K562 (cell line): ENCODE data around the gene INTS4. TPM values are rescaled to one million over a fixed set of nuclear protein-coding genes. Genes with fewer than 3 reads are reported as not detected.

Experiments
- ADNP ChIP-seq: fragments of 200-800 bp; sonication (Bioruptor generic); IDR thresholded peaks from 2 replicates; pipeline ENCODE4 v1.6.1; 2016; ENCODE audit warnings: missing genetic modification characterization, missing compliant biosample characterization
- CREBBP ChIP-seq: IDR thresholded peaks from one replicate; pipeline ENCODE4 v1.6.1; 2012; ENCODE audit warnings: low read depth, mild to moderate bottlenecking, control low read depth, inconsistent platforms, low read length
- CXXC5 ChIP-seq: fragments of 250-450 bp; sonication (Bioruptor Pico); IDR thresholded peaks from 2 replicates; pipeline ENCODE4 v1.8.0; 2022; ENCODE audit warnings: inconsistent platforms, mild to moderate bottlenecking, moderate library complexity
- DIDO1 ChIP-seq: fragments of 450-650 bp; IDR thresholded peaks from 2 replicates; pipeline ENCODE4 v1.6.1; 2016; ENCODE audit warnings: low read depth, missing biosample characterization, missing genetic modification characterization
- FOSL1 ChIP-seq: fragments of 200-800 bp; sonication (Bioruptor generic); conservative IDR thresholded peaks from 2 replicates; pipeline ENCODE4 v1.6.1; 2016; ENCODE audit warnings: missing genetic modification characterization, missing compliant biosample characterization
- HIVEP1 ChIP-seq: fragments of 250-450 bp; sonication (Bioruptor Pico); IDR thresholded peaks from 2 replicates; pipeline ENCODE4 v1.4.0; 2020; ENCODE audit warnings: mild to moderate bottlenecking
- HMGN3 ChIP-seq: IDR thresholded peaks from 2 replicates; pipeline ENCODE4 v1.6.1; 2011; ENCODE audit warnings: borderline replicate concordance, low read depth, mild to moderate bottlenecking, mixed read lengths, low read length; ENCODE audit not compliant: insufficient read length; ENCODE audit errors: extremely low read depth
- JUND ChIP-seq, 2 experiments: IDR thresholded peaks; 2 replicates in 1 of 2; 3 replicates in 1 of 2; pipeline ENCODE4 v1.6.1; 2011; ENCODE audit warnings: borderline replicate concordance in 2 of 2, low read depth in 2 of 2, low read length in 2 of 2, improper control_type of control experiment in 1 of 2, missing biosample characterization in 1 of 2, missing genetic modification characterization in 1 of 2, missing genetic modification reagents in 1 of 2
- KDM2B ChIP-seq: fragments of 250-450 bp; sonication (Bioruptor Pico); IDR thresholded peaks from 2 replicates; pipeline ENCODE4 v1.8.0; 2021; ENCODE audit warnings: mild to moderate bottlenecking, moderate library complexity
- KDM5B ChIP-seq: fragments of 200-600 bp; sonication (generic); IDR thresholded peaks from 2 replicates; pipeline ENCODE4 v1.6.1; 2012; ENCODE audit warnings: low read depth, mild to moderate bottlenecking, moderate library complexity, low read length, control low read depth, inconsistent platforms; ENCODE audit not compliant: insufficient replicate concordance
- L3MBTL2 ChIP-seq: fragments of 450-650 bp; IDR thresholded peaks from 2 replicates; pipeline ENCODE4 v1.6.1; 2016; ENCODE audit warnings: mild to moderate bottlenecking, moderate library complexity
- POLR2H ChIP-seq: IDR thresholded peaks from 2 replicates; pipeline ENCODE4 v1.6.1; 2016; ENCODE audit warnings: missing genetic modification characterization, low read depth, mild to moderate bottlenecking, control low read depth, missing compliant biosample characterization, moderate library complexity
- SAP30 ChIP-seq: fragments of 200-600 bp; sonication (generic); IDR thresholded peaks from 2 replicates; pipeline ENCODE4 v1.6.1; 2012; ENCODE audit warnings: borderline replicate concordance, low read depth, mild to moderate bottlenecking, moderate library complexity, low read length, control low read depth, inconsistent platforms; ENCODE audit not compliant: insufficient read depth, poor library complexity, severe bottlenecking
- SIRT6 ChIP-seq: IDR thresholded peaks from one replicate; pipeline ENCODE4 v1.6.1; 2012; ENCODE audit warnings: low read depth, mild to moderate bottlenecking, control low read depth, inconsistent platforms, low read length, moderate library complexity
- SIX5 ChIP-seq, 2 experiments: IDR thresholded peaks; 2 replicates each; pipeline ENCODE4 v1.6.1; 2011; ENCODE audit warnings: low read length in 2 of 2, borderline replicate concordance in 1 of 2, low read depth in 1 of 2, mild to moderate bottlenecking in 1 of 2, moderate library complexity in 1 of 2; ENCODE audit not compliant: insufficient read depth in 1 of 2
- SMAD3 ChIP-seq: fragments of 450-650 bp; formaldehyde crosslinking; conservative IDR thresholded peaks from 2 replicates; pipeline ENCODE4 v1.4.0; 2020; ENCODE audit warnings: mild to moderate bottlenecking
- SRSF3 ChIP-seq: fragments of 200-400 bp; formaldehyde crosslinking; IDR thresholded peaks from 2 replicates; pipeline ENCODE4 v1.6.1; 2016; ENCODE audit warnings: mild to moderate bottlenecking, low read length, moderate library complexity; ENCODE audit not compliant: insufficient read depth
- TAF1 ChIP-seq: IDR thresholded peaks from 2 replicates; pipeline ENCODE4 v1.6.1; 2011; ENCODE audit warnings: mild to moderate bottlenecking, low read length, moderate library complexity; ENCODE audit not compliant: insufficient read depth, control insufficient read depth, severe bottlenecking; ENCODE audit errors: extremely low read depth
- TRIM24 ChIP-seq, 2 experiments: fragments of 450-650 bp; IDR thresholded peaks; 2 replicates each; pipeline ENCODE4 v1.6.1; 2016
- ZBTB7A ChIP-seq: IDR thresholded peaks from 2 replicates; pipeline ENCODE4 v1.6.1; 2011; ENCODE audit warnings: low read depth, mild to moderate bottlenecking, low read length, moderate library complexity, borderline replicate concordance; ENCODE audit not compliant: control insufficient read depth
- ZFP30 ChIP-seq: fragments of 250-450 bp; sonication (Bioruptor Pico); IDR thresholded peaks from 2 replicates; pipeline ENCODE4 v1.8.0; 2022; ENCODE audit warnings: moderate library complexity, mild to moderate bottlenecking, inconsistent platforms, borderline replicate concordance
- ZNF212 ChIP-seq: fragments of 450-650 bp; formaldehyde crosslinking; IDR thresholded peaks from 2 replicates; pipeline ENCODE4 v1.4.0; 2020; ENCODE audit warnings: mild to moderate bottlenecking
- ZNF23 ChIP-seq: fragments of 250-450 bp; sonication (Bioruptor Pico); IDR thresholded peaks from 2 replicates; pipeline ENCODE4 v1.4.0; 2020; ENCODE audit warnings: mild to moderate bottlenecking
- ZNF583 ChIP-seq: fragments of 250-450 bp; sonication (Bioruptor Pico); IDR thresholded peaks from 2 replicates; pipeline ENCODE4 v1.4.0; 2020
- ZNF79 ChIP-seq: fragments of 250-450 bp; sonication (Bioruptor Pico); IDR thresholded peaks from 2 replicates; pipeline ENCODE4 v1.4.0; 2020; ENCODE audit warnings: low read depth, mild to moderate bottlenecking, moderate library complexity
- polyA plus RNA-seq, 8 experiments: library from polyadenylated mRNA; depleted of rRNA in 4 of 8; stranded (reverse) in 5 of 8; unstranded in 3 of 8; fragments of >200 nt; fragmentation: Nextera tagmentation in 2 of 8; fragmentation: Illumina TruSeq in 1 of 8; extraction: Ambion mirVana in 2 of 8; extraction: Trizol in 1 of 8; gene quantifications; 2 replicates each; pipeline versions ENCODE4 v1.2.1 to v1.2.3, GENCODE V29; 2011 to 2014; ENCODE audit warnings: inconsistent platforms in 1 of 8, missing spikeins in 1 of 8
- total RNA-seq, 7 experiments: library from RNA; depleted of rRNA in 6 of 7; stranded (reverse); fragments of >200 nt in 6 of 7; fragmentation: Illumina TruSeq in 2 of 7; extraction: Trizol in 2 of 7; gene quantifications; 2 replicates each; pipeline versions ENCODE4 v1.2.1 to v1.2.3, GENCODE V29; 2011 to 2021; ENCODE audit warnings: low replicate concordance in 1 of 7
- TF ChIP-seq, protein P1 (sequence below): fragments of 250-450 bp; sonication (Bioruptor Pico); IDR thresholded peaks from 2 replicates; pipeline ENCODE4 v1.8.0; 2021; ENCODE audit warnings: mild to moderate bottlenecking, moderate library complexity

INTS4 gene
- total and polyA plus RNA-seq, 9 of the 15 experiments (the other 6 are each of a cell fraction or from before 2014, with no cell fraction given) = 28.4 to 53.4 (median 44.5) TPM

DNA sequence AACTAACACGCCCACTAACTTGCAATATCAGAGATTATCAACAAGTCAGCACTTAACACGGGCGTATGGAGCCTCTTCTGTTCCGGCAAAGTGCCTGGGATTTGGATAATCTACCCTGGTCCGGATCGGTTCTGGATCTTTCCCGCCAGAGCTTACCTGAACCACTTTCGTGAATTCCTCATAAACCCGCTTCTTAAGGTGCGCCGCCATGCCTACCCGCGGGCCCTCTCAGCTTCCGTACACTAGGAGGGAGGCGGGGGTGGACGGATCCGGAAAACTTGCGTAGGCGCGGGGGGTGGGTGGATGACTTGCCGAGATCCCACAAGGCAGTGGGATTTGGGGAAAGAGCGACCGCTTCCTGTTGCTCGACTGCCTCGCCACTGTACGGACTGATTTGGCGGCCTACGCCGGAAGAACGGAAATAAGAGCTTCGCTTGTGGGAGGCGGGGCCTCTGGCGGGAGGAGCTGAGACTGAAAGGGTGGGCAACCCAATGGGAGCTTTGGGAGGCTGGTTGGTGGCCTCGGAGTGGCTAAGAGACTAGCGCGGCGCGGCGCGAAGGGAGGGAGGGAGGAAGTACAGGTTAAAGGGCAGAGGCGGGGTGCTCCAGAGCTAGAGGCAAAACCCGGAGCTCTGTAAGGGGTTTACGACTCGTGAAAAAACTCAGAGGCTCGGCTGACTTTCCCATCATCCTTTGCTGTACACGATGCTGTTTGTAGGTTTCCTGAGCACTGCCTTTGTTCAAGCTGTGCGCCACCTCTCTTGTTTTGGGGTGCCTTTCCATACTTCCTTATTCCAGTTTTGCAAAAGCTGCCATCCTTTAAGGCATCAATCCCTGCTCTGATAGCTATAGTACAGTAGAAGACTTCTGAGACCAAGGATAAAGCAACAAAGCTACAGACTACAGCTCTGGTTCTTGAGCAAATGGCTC is at the start of gene INTS4 (continued):
- TF ChIP-seq SMAD3 (CRISPR knock-in tag) = peak; percentile 50; the same call in 1 of the 2 replicates
- no peak for TF ChIP-seq SIRT6
- TF ChIP-seq KDM5B = peak; percentile 27
- peak; percentile 84 for TF ChIP-seq L3MBTL2
- no peak for TF ChIP-seq ZNF79 (CRISPR knock-in tag)
- TF ChIP-seq ZNF212 (CRISPR knock-in tag) = no peak
- TF ChIP-seq FOSL1 = peak; percentile 74
- no peak for TF ChIP-seq HIVEP1 (CRISPR knock-in tag)
- no peak for TF ChIP-seq ZNF23 (CRISPR knock-in tag)
- no peak for TF ChIP-seq HMGN3
- peak; percentile 75 for TF ChIP-seq JUND (IDR thresholded peaks at IDR 0.05; ENCODE audit: borderline replicate concordance, low read depth, low read length)
- TF ChIP-seq JUND (tag; IDR thresholded peaks at IDR 0.05; ENCODE audit: borderline replicate concordance, low read depth, low read length) = peak; percentile 51; the same call in 1 of the 3 replicates
- no peak for TF ChIP-seq DIDO1 (tag)
- TF ChIP-seq, protein P1, sequence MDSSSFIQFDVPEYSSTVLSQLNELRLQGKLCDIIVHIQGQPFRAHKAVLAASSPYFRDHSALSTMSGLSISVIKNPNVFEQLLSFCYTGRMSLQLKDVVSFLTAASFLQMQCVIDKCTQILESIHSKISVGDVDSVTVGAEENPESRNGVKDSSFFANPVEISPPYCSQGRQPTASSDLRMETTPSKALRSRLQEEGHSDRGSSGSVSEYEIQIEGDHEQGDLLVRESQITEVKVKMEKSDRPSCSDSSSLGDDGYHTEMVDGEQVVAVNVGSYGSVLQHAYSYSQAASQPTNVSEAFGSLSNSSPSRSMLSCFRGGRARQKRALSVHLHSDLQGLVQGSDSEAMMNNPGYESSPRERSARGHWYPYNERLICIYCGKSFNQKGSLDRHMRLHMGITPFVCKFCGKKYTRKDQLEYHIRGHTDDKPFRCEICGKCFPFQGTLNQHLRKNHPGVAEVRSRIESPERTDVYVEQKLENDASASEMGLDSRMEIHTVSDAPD (CRISPR knock-in tag) = peak; percentile 25; the same call in 1 of the 2 replicates
- no peak for TF ChIP-seq ADNP (tag)
- TF ChIP-seq ZBTB7A = no peak
- 0 out of 4 replicates have a peak, but pooled peaks of 1 of the 2 experiments have one; percentile 18 for TF ChIP-seq SIX5 (IDR thresholded peaks at IDR 0.05; ENCODE audit: borderline replicate concordance in 1 of 2, insufficient read depth in 1 of 2, low read depth in 1 of 2, low read length in 2 of 2)
- peak; percentile 81 for TF ChIP-seq POLR2H (tag)
- TF ChIP-seq ZNF583 (CRISPR knock-in tag) = no peak; the same call in 1 of the 2 replicates
- TF ChIP-seq SRSF3 = no peak
- TF ChIP-seq CREBBP = no peak
- no peak for TF ChIP-seq ZFP30 (CRISPR knock-in tag)
- peak; percentile 82 for TF ChIP-seq SAP30
- TF ChIP-seq CXXC5 (CRISPR knock-in tag) = peak; percentile 95
- peak in 1 of 2 experiments; percentile 77; a peak in 2 of 4 replicates for TF ChIP-seq TRIM24 (IDR thresholded peaks at IDR 0.05)
- TF ChIP-seq TAF1 = peak; percentile 86
- TF ChIP-seq KDM2B (CRISPR knock-in tag) = no peak
